HepG2 (cell line): ENCODE data around the gene RINL. TPM values are rescaled to one million over a fixed set of nuclear protein-coding genes. Genes with fewer than 3 reads are reported as not detected.

Experiments used
- ATAD3A ChIP-seq: sonication (generic); formaldehyde crosslinking; IDR thresholded peaks from 2 replicates; pipeline ENCODE4 v1.4.0; 2020; ENCODE audit warnings: missing genetic modification reagents
- ESRRA ChIP-seq: sonication (generic); formaldehyde crosslinking; IDR thresholded peaks from 2 replicates; pipeline ENCODE4 v1.5.1; 2020; ENCODE audit warnings: mild to moderate bottlenecking, low read depth, missing genetic modification reagents
- JUNB ChIP-seq: sonication (generic); formaldehyde crosslinking; IDR thresholded peaks from 2 replicates; pipeline ENCODE4 v1.8.0; 2022; ENCODE audit warnings: missing genetic modification reagents, mild to moderate bottlenecking, borderline replicate concordance
- LBX2 ChIP-seq: sonication (generic); formaldehyde crosslinking; IDR thresholded peaks from 2 replicates; pipeline ENCODE4 v1.5.0; 2020; ENCODE audit warnings: missing genetic modification reagents, mild to moderate bottlenecking, borderline replicate concordance
- LCORL ChIP-seq, 2 experiments: fragments of 450-650 bp in 1 of 2; sonication (generic) in 1 of 2; formaldehyde crosslinking in 1 of 2; IDR thresholded peaks; 2 replicates each; pipeline versions ENCODE4 v1.5.0 to v1.6.1; 2017 to 2020; ENCODE audit warnings: antibody characterized with exemption in 1 of 2, missing genetic modification reagents in 1 of 2
- NFE2 ChIP-seq: sonication (generic); formaldehyde crosslinking; IDR thresholded peaks from 2 replicates; pipeline ENCODE4 v1.4.0; 2020; ENCODE audit warnings: missing genetic modification reagents
- NPAS2 ChIP-seq: sonication (generic); formaldehyde crosslinking; IDR thresholded peaks from 2 replicates; pipeline ENCODE4 v1.8.0; 2022; ENCODE audit warnings: mild to moderate bottlenecking, missing genetic modification reagents, borderline replicate concordance
- SP2 ChIP-seq: sonication (generic); formaldehyde crosslinking; IDR thresholded peaks from 2 replicates; pipeline ENCODE4 v1.5.1; 2020; ENCODE audit warnings: mild to moderate bottlenecking, missing genetic modification reagents
- SP4 ChIP-seq: sonication (generic); formaldehyde crosslinking; IDR thresholded peaks from 2 replicates; pipeline ENCODE4 v1.8.1; 2023; ENCODE audit warnings: mild to moderate bottlenecking, missing genetic modification reagents
- SPEN ChIP-seq: sonication (generic); formaldehyde crosslinking; IDR thresholded peaks from 2 replicates; pipeline ENCODE4 v1.5.1; 2020; ENCODE audit warnings: low read depth, mild to moderate bottlenecking, missing genetic modification reagents
- SRF ChIP-seq: IDR thresholded peaks from 2 replicates; pipeline ENCODE4 v1.6.1; 2011; ENCODE audit warnings: mild to moderate bottlenecking, low read depth, low read length, moderate library complexity
- SRSF1 ChIP-seq: fragments of 200-400 bp; formaldehyde crosslinking; optimal IDR thresholded peaks from 2 replicates; pipeline ENCODE3; 2017; ENCODE audit warnings: mild to moderate bottlenecking, low read depth, low read length, moderate library complexity
- ZNF143 ChIP-seq: sonication (generic); formaldehyde crosslinking; IDR thresholded peaks from 2 replicates; pipeline ENCODE4 v1.4.0; 2020; ENCODE audit warnings: missing genetic modification reagents
- ZNF180 ChIP-seq: sonication (generic); formaldehyde crosslinking; IDR thresholded peaks from 2 replicates; pipeline ENCODE4 v1.4.0; 2020; ENCODE audit warnings: low read depth, missing genetic modification reagents, borderline replicate concordance
- ZNF530 ChIP-seq: sonication (generic); formaldehyde crosslinking; IDR thresholded peaks from 2 replicates; pipeline ENCODE4 v1.5.0; 2020; ENCODE audit warnings: low read depth, mild to moderate bottlenecking, missing genetic modification reagents
- ZNF556 ChIP-seq: sonication (generic); formaldehyde crosslinking; IDR thresholded peaks from 2 replicates; pipeline ENCODE4 v1.4.0; 2020; ENCODE audit warnings: mild to moderate bottlenecking, missing genetic modification reagents, borderline replicate concordance
- ZNF660 ChIP-seq: sonication (generic); formaldehyde crosslinking; IDR thresholded peaks from 2 replicates; pipeline ENCODE4 v1.5.1; 2020; ENCODE audit warnings: mild to moderate bottlenecking, low read depth, missing genetic modification reagents, borderline replicate concordance
- ZNF670 ChIP-seq: sonication (generic); formaldehyde crosslinking; IDR thresholded peaks from 2 replicates; pipeline ENCODE4 v1.8.0; 2022; ENCODE audit warnings: mild to moderate bottlenecking, missing genetic modification reagents, borderline replicate concordance
- ZNF724P ChIP-seq: sonication (generic); formaldehyde crosslinking; IDR thresholded peaks from 2 replicates; pipeline ENCODE4 v1.8.0; 2022; ENCODE audit warnings: missing genetic modification reagents, borderline replicate concordance
- ZNF816 ChIP-seq: sonication (generic); formaldehyde crosslinking; IDR thresholded peaks from 2 replicates; pipeline ENCODE4 v1.8.0; 2022; ENCODE audit warnings: missing genetic modification reagents, mild to moderate bottlenecking, borderline replicate concordance
- polyA plus RNA-seq, 8 experiments: library from polyadenylated mRNA; depleted of rRNA in 3 of 8; stranded (reverse) in 7 of 8; unstranded in 1 of 8; fragments of >200 nt; fragmentation: Illumina TruSeq in 4 of 8; extraction: Trizol in 4 of 8; gene quantifications; 2 replicates each; pipeline versions ENCODE4 v1.2.1 to v1.2.3, GENCODE V29; 2011 to 2016; ENCODE audit warnings: low read depth in 4 of 8, missing spikeins in 1 of 8, mixed read lengths in 1 of 8; ENCODE audit not compliant: insufficient read depth in 1 of 8
- total RNA-seq, 5 experiments: library from RNA; depleted of rRNA; stranded (reverse); fragments of >200 nt; fragmentation: Illumina TruSeq; extraction: Trizol; gene quantifications; 2 replicates each; pipeline ENCODE4 v1.2.3, GENCODE V29; 2016; ENCODE audit warnings: low read depth in 1 of 5
- TF ChIP-seq, protein P1 (sequence below): IDR thresholded peaks from 2 replicates; pipeline ENCODE4 v1.6.1; 2016
- TF ChIP-seq, protein P2 (sequence below): sonication (generic); formaldehyde crosslinking; IDR thresholded peaks from 2 replicates; pipeline ENCODE4 v1.4.0; 2020; ENCODE audit warnings: missing genetic modification reagents
- TF ChIP-seq, protein P3 (sequence below): sonication (generic); formaldehyde crosslinking; IDR thresholded peaks from 2 replicates; pipeline ENCODE4 v1.4.0; 2020; ENCODE audit warnings: missing genetic modification reagents, borderline replicate concordance

The RINL gene
- total and polyA plus RNA-seq, 2 of the 13 experiments (the other 11 are each of a cell fraction or from before 2014, with no cell fraction given): 11.4 to 18.0 TPM

DNA sequence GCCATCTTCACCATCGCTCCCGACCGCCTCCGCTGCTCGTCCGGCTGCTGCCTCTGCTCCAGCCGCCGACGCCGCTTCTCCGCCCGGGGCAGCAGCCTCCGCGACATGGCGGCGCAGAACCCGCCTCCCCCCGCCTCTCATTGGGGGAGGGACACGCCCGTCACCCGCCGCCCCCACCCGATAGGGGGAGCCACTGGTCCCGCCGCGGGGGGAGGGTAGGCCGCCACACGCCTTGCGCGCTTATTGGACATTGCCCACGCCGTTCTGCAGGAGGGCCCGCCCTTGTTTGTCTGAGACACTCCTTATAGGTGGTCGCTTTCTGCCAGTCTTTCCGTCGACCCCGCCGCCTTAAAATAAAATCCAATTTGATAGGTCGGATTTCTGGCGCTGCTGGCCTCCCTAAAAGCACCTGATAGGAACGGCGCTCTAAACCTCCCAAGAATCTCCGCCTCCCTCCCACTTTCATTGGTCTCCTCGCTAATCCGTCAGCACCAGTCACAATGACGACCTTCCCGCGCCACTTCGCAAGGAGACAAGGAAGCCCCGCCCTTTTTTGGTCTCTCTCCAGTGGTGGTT, 28.1 kb downstream of the RINL start, which contains the start of gene HNRNPL (continued):
- TF ChIP-seq JUNB (CRISPR knock-in tag) (no peak), SP2 (CRISPR knock-in tag) (peak; percentile 98), ZNF556 (CRISPR knock-in tag) (no peak), ZNF530 (no peak), LCORL (IDR thresholded peaks at IDR 0.05) (no peak), LCORL (CRISPR knock-in tag; IDR thresholded peaks at IDR 0.05) (no peak), SRSF1 (peak; percentile 59), LBX2 (CRISPR knock-in tag) (no peak), SPEN (CRISPR knock-in tag) (0 out of 2 replicates have a peak, but pooled peaks have one; percentile 75), SP4 (CRISPR knock-in tag) (peak; percentile 98), ZNF724P (CRISPR knock-in tag) (no peak), ATAD3A (CRISPR knock-in tag) (no peak), ZNF143 (CRISPR knock-in tag) (0 out of 2 replicates have a peak, but pooled peaks have one; percentile 22), ZNF660 (CRISPR knock-in tag) (no peak), ZNF180 (CRISPR knock-in tag) (no peak), NFE2 (CRISPR knock-in tag) (no peak), NPAS2 (no peak), ESRRA (CRISPR knock-in tag) (no peak), ZNF670 (CRISPR knock-in tag) (0 out of 2 replicates have a peak, but pooled peaks have one; percentile 49), SRF (peak; percentile 67; the same call in 1 of the 2 replicates), ZNF816 (peak; percentile 83; the same call in 1 of the 2 replicates)
- TF ChIP-seq, protein P1, sequence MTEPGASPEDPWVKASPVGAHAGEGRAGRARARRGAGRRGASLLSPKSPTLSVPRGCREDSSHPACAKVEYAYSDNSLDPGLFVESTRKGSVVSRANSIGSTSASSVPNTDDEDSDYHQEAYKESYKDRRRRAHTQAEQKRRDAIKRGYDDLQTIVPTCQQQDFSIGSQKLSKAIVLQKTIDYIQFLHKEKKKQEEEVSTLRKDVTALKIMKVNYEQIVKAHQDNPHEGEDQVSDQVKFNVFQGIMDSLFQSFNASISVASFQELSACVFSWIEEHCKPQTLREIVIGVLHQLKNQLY (CRISPR knock-in tag): no peak
- TF ChIP-seq, protein P2, sequence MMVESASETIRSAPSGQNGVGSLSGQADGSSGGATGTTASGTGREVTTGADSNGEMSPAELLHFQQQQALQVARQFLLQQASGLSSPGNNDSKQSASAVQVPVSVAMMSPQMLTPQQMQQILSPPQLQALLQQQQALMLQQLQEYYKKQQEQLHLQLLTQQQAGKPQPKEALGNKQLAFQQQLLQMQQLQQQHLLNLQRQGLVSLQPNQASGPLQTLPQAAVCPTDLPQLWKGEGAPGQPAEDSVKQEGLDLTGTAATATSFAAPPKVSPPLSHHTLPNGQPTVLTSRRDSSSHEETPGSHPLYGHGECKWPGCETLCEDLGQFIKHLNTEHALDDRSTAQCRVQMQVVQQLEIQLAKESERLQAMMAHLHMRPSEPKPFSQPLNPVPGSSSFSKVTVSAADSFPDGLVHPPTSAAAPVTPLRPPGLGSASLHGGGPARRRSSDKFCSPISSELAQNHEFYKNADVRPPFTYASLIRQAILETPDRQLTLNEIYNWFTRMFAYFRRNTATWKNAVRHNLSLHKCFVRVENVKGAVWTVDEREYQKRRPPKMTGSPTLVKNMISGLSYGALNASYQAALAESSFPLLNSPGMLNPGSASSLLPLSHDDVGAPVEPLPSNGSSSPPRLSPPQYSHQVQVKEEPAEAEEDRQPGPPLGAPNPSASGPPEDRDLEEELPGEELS (CRISPR knock-in tag): no peak; the same call in 1 of the 2 replicates
- TF ChIP-seq, protein P3, sequence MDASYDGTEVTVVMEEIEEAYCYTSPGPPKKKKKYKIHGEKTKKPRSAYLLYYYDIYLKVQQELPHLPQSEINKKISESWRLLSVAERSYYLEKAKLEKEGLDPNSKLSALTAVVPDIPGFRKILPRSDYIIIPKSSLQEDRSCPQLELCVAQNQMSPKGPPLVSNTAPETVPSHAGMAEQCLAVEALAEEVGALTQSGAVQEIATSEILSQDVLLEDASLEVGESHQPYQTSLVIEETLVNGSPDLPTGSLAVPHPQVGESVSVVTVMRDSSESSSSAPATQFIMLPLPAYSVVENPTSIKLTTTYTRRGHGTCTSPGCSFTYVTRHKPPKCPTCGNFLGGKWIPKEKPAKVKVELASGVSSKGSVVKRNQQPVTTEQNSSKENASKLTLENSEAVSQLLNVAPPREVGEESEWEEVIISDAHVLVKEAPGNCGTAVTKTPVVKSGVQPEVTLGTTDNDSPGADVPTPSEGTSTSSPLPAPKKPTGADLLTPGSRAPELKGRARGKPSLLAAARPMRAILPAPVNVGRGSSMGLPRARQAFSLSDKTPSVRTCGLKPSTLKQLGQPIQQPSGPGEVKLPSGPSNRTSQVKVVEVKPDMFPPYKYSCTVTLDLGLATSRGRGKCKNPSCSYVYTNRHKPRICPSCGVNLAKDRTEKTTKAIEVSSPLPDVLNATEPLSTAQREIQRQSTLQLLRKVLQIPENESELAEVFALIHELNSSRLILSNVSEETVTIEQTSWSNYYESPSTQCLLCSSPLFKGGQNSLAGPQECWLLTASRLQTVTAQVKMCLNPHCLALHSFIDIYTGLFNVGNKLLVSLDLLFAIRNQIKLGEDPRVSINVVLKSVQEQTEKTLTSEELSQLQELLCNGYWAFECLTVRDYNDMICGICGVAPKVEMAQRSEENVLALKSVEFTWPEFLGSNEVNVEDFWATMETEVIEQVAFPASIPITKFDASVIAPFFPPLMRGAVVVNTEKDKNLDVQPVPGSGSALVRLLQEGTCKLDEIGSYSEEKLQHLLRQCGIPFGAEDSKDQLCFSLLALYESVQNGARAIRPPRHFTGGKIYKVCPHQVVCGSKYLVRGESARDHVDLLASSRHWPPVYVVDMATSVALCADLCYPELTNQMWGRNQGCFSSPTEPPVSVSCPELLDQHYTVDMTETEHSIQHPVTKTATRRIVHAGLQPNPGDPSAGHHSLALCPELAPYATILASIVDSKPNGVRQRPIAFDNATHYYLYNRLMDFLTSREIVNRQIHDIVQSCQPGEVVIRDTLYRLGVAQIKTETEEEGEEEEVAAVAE (CRISPR knock-in tag): peak; percentile 99
